Ascending aorta (tissue), 2 donors: ENCODE results near the gene SLC4A5. TPM values are rescaled to one million over a fixed set of nuclear protein-coding genes. Genes with fewer than 3 reads are reported as not detected.
A peak's percentile ranks its signal among the peaks of the same experiment; 100 is the strongest.

Source experiments
- DNase-seq, 2 donors: peaks; one replicate each; pipeline ENCODE4 v3.0.0-alpha.2; 2019; ENCODE audit warnings: low spot score in 2 of 2
- H3K27ac ChIP-seq, 2 donors: fragments of 200-600 bp; sonication (generic); one replicate each; pipeline ENCODE4 v1.5.1; 2016 to 2017; ENCODE audit warnings: mild to moderate bottlenecking in 1 of 2
- H3K27me3 ChIP-seq: fragments of 200-600 bp; sonication (generic); one replicate; pipeline ENCODE4 v1.5.1; 2017
- H3K36me3 ChIP-seq, 2 donors: fragments of 200-600 bp; sonication (generic); one replicate each; pipeline ENCODE4 v1.5.1; 2016
- H3K4me1 ChIP-seq, 2 donors: fragments of 200-600 bp; sonication (generic); one replicate each; pipeline ENCODE4 v1.5.1; 2016 to 2017; ENCODE audit warnings: mild to moderate bottlenecking in 1 of 2
- H3K4me3 ChIP-seq, 2 donors: fragments of 200-600 bp; sonication (generic); one replicate each; pipeline ENCODE4 v1.5.1; 2016 to 2017; ENCODE audit warnings: mild to moderate bottlenecking in 1 of 2
- H3K9me3 ChIP-seq, 2 donors: fragments of 200-600 bp; sonication (generic); one replicate each; pipeline ENCODE4 v1.5.1; 2016
- intact Hi-C: fragments of 100-400 bp; cut with DNase I; formaldehyde crosslinking; loops from one replicate; pipeline ENCODE4 v1.15.1; 2023
- total RNA-seq: library from RNA; depleted of rRNA; stranded (reverse); fragments of >200 nt; gene quantifications from one replicate; pipeline ENCODE4 v1.1.0, GENCODE V29; 2016
- TF ChIP-seq, protein P1 (sequence below), 3 experiments: fragments of 200-600 bp in 2 of 3; fragments of 450-650 bp in 1 of 3; sonication (generic) in 2 of 3; IDR thresholded peaks; one replicate each; pipeline ENCODE4 v1.5.1; 2016 to 2019; ENCODE audit warnings: antibody characterized with exemption in 3 of 3, mild to moderate bottlenecking in 1 of 3, moderate library complexity in 1 of 3

SLC4A5 gene
- total RNA-seq, 1 donor from 2014 or later, result 0.11 TPM

GRCh38 chr2:74261204-74261864, 81.9 kb downstream of the SLC4A5 start:
- TF ChIP-seq, protein P1, sequence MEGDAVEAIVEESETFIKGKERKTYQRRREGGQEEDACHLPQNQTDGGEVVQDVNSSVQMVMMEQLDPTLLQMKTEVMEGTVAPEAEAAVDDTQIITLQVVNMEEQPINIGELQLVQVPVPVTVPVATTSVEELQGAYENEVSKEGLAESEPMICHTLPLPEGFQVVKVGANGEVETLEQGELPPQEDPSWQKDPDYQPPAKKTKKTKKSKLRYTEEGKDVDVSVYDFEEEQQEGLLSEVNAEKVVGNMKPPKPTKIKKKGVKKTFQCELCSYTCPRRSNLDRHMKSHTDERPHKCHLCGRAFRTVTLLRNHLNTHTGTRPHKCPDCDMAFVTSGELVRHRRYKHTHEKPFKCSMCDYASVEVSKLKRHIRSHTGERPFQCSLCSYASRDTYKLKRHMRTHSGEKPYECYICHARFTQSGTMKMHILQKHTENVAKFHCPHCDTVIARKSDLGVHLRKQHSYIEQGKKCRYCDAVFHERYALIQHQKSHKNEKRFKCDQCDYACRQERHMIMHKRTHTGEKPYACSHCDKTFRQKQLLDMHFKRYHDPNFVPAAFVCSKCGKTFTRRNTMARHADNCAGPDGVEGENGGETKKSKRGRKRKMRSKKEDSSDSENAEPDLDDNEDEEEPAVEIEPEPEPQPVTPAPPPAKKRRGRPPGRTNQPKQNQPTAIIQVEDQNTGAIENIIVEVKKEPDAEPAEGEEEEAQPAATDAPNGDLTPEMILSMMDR (IDR thresholded peaks at IDR 0.05), result peak; percentile 49 to 77 (median 65)
- H3K27me3 ChIP-seq, result no peaks in the 10 kb centered on the region
- intact Hi-C loops, result loop anchor here (1.0 to 5.0 kb wide), 7 partner anchors 35 to 437 kb away; partner anchors contain the start of genes BOLA3, DGUOK, MOB1A and MTHFD2
- H3K9me3 ChIP-seq, result no peaks in the 10 kb centered on the region
- no peaks in the 10 kb centered on the region for H3K36me3 ChIP-seq
- H3K27ac ChIP-seq, result no peak overlapping the region
- H3K4me3 ChIP-seq, result no peak overlapping the region
- DNase-seq, result peak in 1 of 2 donors; percentile 73
- H3K4me1 ChIP-seq, result no peaks in the 10 kb centered on the region

DNA sequence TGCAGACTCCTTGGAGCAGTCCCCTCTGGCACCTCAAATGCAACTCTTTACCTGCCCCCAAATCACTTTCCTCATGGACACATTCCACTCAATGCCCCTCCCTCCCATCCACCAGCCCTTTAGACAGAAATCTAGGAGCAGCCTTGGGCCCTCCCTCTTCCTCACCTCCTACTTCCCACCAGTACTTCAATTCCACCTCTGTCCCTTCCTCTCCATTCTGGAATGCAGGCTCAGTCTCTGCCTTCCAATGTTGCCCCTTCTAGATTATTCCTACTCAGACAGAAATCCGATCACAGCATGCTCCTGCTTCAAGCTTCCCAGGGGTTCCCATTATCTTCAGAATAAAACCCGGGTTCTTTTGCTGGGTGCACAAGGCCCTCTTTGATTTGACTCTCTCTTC, 82.7 kb downstream of the SLC4A5 start:
- Histone ChIP-seq H3K4me1 (no peaks in the 10 kb centered on the region), H3K27ac (no peak overlapping the region), H3K4me3 (no peak overlapping the region), H3K27me3 (no peaks in the 10 kb centered on the region), H3K36me3 (no peaks in the 10 kb centered on the region), H3K9me3 (no peaks in the 10 kb centered on the region)
- no peak for DNase-seq
- intact Hi-C loops, result loop anchor here (2.0 to 5.0 kb wide), 6 partner anchors 34 to 333 kb away; partner anchors contain the start of genes BOLA3, DGUOK, MOB1A and MTHFD2
- TF ChIP-seq, protein P1 (IDR thresholded peaks at IDR 0.05), result no peak

DNA sequence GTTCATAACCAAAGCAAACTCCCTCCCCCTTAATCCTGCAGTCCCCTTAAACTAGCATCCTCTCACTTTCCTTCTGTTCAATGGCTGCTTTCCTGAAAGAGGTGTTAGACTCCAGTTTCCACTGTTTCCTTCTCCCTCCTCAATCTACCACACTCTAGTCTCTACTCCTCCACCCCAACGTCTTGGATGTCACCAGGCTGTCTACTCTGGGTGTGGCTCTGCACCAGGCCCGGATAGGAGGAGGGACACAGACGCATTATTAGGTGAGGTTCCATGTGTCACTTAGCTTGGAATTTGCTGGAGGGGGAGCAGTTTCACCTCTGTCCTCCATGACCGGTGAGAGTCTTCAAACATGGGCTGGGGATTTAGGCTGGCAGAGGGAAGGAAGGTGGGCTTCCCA, 83.5 kb downstream of the SLC4A5 start:
- DNase-seq, result no peak
- Histone ChIP-seq H3K36me3 (no peaks in the 10 kb centered on the region), H3K27ac (no peak overlapping the region), H3K4me1 (no peaks in the 10 kb centered on the region), H3K27me3 (no peaks in the 10 kb centered on the region), H3K9me3 (no peaks in the 10 kb centered on the region), H3K4me3 (no peak overlapping the region)
- TF ChIP-seq, protein P1 (IDR thresholded peaks at IDR 0.05), result no peak
- intact Hi-C loops, result loop anchor here (2.0 to 5.0 kb wide), 6 partner anchors 33 to 332 kb away; partner anchors contain the start of genes BOLA3, DGUOK, MOB1A and MTHFD2

GRCh38 chr2:74259191-74259590, 84.0 kb downstream of the SLC4A5 start:
- no peaks in the 10 kb centered on the region for H3K9me3 ChIP-seq
- TF ChIP-seq, protein P1 (IDR thresholded peaks at IDR 0.05), result no peak
- no peaks in the 10 kb centered on the region for H3K27me3 ChIP-seq
- H3K4me1 ChIP-seq, result no peaks in the 10 kb centered on the region
- no peak overlapping the region for H3K4me3 ChIP-seq
- H3K36me3 ChIP-seq, result no peaks in the 10 kb centered on the region
- intact Hi-C loops, result no loop called here
- H3K27ac ChIP-seq, result no peak overlapping the region
- no peak for DNase-seq

GRCh38 chr2:74255660-74256213, 87.5 kb downstream of the SLC4A5 start:
- Histone ChIP-seq H3K9me3 (no peaks in the 10 kb centered on the region), H3K27me3 (no peaks in the 10 kb centered on the region), H3K36me3 (no peaks in the 10 kb centered on the region), H3K27ac (no peak overlapping the region), H3K4me1 (peaks cover 0 to 2% of the 10 kb centered on the region in 2 donors), H3K4me3 (no peak overlapping the region)
- TF ChIP-seq, protein P1 (IDR thresholded peaks at IDR 0.05), result no peak
- intact Hi-C loops, result no loop called here
- no peak for DNase-seq
